GM12872 (cell line): Measurements from ENCODE around the gene UNC5CL.

Source experiments
- TF ChIP-seq, protein P1 (sequence below): IDR thresholded peaks from 3 replicates; pipeline ENCODE4 v1.5.1; 2011; ENCODE audit warnings: low read depth, mild to moderate bottlenecking, low read length, moderate library complexity; ENCODE audit not compliant: insufficient read depth

UNC5CL gene

DNA sequence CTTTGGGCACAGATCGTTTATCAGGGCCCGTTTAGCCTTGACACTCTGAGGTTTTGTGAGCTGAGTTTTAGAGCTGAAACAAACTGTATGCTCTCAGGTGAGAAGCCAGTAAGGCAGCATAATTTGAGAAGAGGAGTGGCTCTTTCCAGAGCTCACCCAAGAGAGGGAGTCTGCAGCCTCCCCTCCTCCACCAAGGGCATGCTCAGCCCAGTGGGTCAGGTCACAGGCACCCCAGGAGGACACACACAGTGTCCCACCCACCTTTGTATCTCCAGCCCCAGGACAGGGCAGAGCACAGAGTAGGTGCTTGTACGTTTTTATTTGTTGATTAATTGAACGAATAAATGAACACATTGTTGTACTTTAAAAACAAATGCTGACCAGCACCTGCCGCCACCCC, 6.6 kb upstream of the UNC5CL start:
- TF ChIP-seq, protein P1, sequence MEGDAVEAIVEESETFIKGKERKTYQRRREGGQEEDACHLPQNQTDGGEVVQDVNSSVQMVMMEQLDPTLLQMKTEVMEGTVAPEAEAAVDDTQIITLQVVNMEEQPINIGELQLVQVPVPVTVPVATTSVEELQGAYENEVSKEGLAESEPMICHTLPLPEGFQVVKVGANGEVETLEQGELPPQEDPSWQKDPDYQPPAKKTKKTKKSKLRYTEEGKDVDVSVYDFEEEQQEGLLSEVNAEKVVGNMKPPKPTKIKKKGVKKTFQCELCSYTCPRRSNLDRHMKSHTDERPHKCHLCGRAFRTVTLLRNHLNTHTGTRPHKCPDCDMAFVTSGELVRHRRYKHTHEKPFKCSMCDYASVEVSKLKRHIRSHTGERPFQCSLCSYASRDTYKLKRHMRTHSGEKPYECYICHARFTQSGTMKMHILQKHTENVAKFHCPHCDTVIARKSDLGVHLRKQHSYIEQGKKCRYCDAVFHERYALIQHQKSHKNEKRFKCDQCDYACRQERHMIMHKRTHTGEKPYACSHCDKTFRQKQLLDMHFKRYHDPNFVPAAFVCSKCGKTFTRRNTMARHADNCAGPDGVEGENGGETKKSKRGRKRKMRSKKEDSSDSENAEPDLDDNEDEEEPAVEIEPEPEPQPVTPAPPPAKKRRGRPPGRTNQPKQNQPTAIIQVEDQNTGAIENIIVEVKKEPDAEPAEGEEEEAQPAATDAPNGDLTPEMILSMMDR, result no peak

DNA sequence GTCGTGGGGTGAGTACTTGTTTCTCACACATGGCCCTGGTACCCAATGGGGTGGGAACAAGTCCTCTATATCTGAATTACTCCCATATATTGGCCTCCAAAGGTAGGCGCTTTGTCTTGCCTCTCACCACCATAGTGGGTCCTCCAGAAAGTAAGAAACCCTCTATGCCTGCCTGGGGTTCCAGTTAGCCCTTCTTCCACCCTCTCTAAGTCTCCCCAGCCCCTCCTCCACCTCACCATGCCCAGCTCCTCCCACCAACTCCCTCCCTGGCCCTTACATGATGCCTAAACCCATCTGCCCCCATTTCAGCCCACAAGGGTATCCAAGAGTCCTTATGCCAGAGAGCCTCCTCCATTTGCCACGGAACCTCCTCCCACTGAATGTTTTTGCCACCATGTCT, 4.1 kb upstream of the UNC5CL start:
- TF ChIP-seq, protein P1, result no peak

DNA sequence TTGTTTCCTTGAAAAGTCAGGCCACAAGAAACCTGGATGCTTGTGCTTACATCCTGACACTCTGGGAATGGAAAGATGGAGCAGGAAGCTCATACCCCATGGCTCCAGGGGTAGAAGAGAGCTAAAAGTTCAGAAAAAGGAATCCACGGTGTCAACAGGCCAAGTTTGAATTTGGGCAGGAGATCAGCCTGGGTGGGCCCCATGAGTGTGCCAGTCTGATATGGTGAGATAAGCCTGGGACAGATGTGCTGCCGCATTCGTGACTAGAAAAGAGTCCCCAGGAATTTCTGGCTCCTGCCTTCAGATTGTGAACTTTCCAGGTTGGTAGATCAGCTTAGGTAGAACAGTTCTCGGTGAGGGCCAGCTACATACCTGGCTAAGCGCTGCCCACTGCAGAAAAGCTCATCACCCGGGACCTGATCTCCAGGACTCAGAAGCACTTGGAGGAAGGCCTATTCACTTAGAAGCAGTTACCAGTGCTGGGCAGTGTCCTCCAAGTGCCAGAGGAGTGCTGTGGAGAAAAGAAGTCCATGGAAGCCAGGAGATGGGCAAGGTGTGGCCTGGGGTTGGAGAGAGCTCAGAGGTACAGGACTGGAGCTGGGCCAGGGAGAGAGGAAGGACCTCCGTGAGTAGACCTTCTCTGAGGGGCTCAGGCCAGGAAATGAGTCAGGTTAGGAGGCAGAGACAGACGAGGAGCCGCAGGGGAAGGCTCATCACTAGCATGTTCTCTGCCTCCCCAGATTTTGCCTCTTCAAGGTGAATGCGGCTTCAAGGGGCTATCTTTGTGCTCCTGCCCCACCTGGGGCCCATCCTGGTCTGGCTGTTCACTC, 3.4 kb upstream of the UNC5CL start, which contains the start of gene TSPO2:
TSPO2 (plus strand) TSS at position 242 of the 830 bp plus-strand sequence; CDS start at position 761, 519 bp downstream.
- TF ChIP-seq, protein P1, result no peak

DNA sequence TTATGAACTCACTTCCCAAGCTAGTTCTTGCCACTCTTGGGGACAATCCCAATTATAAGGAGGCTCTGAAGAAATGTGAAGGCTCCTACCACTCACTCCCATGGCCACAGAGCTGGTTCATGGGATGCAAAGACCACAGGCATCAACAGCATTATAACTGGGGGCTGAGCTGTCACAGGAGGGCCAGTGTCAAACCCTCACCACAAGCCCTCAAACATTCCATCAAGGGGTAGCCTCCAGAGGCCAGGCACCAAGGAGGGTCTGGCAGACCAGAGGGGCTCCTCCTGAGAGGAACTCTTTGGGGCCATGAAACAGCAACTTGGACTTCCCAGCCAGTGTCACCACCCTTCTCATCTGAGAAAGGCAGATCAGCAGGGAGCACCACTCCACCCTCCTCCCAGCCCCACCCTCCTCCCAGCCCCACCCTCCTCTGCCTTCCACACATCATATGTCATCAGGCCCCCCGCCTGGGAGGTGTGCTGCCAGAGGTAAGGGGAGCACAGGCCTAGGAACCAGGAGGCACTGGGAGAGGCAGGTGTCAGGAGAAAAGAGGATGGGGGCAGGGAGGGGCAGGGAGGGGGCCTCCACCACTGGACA, 2.0 kb upstream of the UNC5CL start:
- TF ChIP-seq, protein P1, result no peak

DNA sequence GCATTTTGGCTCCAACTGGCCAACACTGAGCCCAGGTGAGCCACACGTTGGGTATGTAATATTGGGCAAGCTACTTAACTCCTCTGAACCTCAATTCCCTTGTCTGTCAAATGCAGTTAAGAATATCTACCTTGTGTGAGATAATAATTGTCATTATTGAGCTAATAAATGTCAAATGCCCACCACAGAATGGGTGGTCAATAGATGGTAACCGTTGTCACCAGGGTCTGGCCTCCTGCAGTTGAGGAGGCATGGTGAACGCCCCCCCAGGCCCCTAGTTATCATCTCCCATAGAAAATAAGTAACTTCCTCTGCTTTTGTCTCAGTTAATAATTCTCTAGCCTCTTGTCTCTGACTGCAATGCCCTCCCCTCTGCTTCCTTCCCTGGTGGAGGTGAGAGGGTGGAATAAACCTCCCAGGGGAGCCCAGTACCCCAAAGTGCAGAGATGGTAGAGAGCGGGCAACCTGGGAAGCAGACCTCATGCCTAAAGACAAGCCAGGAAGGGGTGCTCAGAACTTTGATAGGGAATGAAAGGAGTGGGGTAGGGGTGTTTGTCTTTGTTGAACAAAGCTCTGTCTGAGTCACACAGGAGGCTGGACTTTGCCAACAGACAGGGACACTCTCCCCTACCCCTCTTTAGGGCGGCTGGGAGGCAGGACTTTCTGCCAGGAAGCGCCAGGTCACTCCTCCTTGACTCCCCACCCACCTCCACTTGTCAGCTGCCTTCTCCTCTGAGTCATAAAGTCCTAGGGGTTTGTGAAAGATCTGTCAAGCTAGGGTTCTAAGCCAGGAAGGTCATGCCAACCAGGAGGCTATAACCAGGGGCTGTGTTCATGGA, 1.3 kb upstream of the UNC5CL start:
- TF ChIP-seq, protein P1, result no peak

DNA sequence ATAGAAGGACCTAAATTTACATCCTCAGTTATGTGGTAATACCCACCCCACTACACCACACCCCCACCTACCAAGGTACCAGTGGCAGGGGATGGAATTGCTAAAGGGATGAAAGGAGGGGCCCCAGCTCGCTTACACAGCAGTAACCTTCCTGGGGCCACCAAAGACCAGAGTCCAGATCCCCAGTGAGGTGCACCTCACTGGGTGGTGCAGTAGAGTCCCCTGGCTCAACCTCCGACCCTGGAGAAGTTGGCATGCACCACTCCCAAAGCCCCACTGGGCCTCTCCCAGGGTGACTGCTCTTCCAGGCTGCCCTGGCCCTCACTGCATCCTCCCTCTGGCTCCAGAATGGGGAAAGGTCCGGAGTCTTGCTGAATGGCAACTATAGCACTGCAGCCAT, 816 bp downstream of the UNC5CL start:
- TF ChIP-seq, protein P1, result no peak
